ENCODE measurements around the gene PAMR1.
"Not testable (repeated sequence)": the region's sequence is repeated elsewhere in the genome, so short reads cannot be mapped to it uniquely, and the experiment has no call there.

Gene PAMR1, protein sequence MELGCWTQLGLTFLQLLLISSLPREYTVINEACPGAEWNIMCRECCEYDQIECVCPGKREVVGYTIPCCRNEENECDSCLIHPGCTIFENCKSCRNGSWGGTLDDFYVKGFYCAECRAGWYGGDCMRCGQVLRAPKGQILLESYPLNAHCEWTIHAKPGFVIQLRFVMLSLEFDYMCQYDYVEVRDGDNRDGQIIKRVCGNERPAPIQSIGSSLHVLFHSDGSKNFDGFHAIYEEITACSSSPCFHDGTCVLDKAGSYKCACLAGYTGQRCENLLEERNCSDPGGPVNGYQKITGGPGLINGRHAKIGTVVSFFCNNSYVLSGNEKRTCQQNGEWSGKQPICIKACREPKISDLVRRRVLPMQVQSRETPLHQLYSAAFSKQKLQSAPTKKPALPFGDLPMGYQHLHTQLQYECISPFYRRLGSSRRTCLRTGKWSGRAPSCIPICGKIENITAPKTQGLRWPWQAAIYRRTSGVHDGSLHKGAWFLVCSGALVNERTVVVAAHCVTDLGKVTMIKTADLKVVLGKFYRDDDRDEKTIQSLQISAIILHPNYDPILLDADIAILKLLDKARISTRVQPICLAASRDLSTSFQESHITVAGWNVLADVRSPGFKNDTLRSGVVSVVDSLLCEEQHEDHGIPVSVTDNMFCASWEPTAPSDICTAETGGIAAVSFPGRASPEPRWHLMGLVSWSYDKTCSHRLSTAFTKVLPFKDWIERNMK

DNA sequence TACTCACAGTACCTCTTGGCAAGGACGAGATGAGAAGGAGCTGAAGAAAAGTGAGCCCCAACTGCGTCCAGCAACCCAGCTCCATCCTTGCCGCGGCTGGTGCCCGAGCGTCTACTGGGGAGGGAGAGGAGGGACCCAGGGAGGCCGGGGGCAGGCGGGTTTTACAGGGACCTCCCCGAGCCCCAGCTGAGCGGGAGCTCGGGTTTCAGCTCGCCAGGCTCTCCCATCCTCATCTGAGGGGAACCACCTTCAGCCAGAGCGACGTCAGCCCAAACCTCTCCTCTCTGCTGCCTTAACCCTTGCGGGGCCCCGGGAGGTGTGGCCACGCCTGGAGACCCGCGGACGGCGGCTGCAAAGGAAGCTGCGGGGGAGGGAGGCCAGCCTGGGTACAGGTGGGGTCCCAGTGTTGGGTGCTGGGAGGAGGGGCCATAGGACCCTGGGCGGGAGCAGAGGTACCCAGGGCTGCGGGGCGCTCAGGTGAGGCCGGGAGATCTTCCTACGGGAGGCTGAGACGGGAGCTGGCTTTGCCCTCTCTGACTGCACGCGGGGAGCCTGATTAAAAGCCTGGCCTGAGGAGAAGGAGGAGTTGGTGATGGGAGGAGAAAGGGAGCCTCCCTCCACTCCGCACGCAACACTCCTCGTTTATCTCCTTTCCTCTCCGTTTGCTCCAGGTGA lies at the start of gene PAMR1:
PAMR1 (minus strand) TSS at position 116 of the 675 bp plus-strand sequence; CDS start at position 85, 31 bp downstream.
- DNase-seq (ENCODE audit: low spot score): no peak

DNA sequence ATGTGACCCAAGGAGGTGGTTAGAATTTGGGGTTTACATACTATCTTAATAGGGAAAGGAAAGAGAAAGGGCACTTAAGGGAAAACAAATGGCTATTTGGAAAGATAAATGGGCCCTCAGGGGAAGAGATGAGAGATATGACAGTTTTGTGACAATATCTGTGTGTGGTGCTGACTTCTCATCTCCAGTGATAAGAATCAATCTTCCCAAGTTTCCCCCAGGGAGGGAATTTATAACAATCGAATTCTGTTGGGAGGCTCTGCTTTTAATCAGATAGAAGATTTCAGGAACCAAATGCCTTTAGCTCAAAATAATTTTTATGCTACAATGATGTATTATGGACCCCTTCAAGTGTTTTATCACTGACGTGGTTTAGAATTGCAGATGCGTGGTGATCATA lies 46.3 kb upstream of the PAMR1 start:
- no peak for DNase-seq (ENCODE audit: low spot score)

DNA sequence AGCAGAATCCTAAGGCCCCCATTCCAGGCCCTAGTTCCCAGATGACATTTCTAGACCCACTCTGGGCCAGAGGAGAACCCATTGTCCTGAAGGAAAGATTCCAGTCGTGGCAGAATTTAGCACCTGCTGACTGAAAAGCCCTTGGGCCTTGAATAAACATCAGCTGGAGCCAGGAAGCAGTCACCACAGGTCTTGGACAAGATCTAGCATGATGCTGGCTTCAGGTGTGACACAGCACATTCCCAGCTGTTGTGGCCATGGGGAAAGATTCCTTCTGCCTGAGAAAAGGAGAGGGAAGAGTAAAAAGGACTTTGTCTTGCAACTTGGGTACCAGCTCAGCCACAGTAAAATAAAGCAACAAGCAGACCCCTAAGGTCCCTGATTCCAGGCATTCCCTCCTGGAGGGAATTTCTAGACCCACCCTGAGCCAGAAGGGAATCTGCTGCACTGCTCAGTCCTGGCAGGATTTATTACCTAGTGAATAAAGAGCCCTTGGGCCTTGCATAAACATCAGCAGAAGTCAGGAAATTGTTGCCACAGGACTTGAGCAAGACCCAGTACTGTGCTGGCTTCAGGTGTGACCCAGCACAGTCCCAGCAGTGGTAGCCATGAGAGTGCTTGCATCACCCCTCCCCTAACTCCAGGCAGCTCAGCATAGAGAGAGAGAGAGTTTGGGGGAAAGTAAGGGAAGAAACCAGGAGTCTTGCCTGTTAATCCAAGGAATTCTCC lies 42.5 kb upstream of the PAMR1 start:
- DNase-seq (ENCODE audit: low spot score): no peak

DNA sequence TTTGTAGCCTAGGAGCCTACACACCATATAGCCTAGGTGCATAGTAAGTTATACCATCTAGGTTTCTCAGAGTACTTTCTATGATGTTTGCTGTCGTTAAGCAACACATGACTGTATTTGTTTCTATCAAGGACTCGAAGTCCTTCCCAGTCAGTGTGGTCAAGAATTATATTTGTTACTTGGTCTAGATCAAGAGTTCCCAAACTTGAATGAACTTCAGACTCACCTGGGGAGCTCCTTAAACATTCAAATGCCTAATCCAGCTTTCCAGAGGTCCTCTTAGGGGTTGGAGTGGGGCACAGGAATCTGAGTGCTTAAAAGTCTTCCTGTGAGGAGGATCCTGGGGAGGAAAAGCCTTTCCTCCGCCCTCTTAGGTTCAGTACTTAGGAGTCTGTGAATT lies 41.5 kb upstream of the PAMR1 start:
- DNase-seq (ENCODE audit: low spot score): no peak

DNA sequence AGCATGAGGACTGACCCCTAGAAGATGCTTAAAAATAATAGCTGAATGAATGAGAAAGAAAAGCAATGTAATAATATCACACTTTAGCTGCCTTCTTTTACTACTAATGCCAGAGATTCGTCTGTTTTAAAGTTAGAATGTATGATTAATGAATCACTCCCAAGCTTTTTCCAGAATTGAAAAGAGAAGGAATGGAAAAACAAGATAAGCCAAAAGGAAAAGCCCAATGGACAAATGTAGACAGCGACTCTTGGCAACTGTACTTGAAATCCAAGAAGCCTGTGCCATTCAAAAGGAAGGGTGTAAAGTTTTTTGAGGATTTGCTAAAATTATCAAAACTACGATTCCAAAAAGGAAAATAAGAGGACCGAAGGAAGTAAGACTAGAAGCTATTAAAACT lies 40.8 kb upstream of the PAMR1 start:
- DNase-seq (ENCODE audit: low spot score): no peak

DNA sequence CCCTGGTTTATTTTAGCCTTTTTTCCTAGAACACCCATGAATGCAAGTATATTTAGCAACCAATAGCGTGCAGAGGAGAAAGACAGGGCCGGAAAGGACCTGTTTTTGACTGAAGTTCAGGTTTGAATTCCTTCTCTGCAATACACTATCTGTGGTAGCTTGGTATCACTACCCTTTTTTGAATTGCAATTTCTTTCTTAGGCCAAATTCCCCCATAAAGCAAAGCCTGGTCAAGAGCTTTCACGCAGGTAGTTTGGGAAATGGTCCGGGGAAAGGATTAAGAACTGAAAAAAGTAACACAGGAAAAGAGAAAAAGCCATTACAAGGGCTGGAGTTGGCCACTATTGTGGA lies 38.8 kb upstream of the PAMR1 start:
- DNase-seq (ENCODE audit: low spot score): no peak

DNA sequence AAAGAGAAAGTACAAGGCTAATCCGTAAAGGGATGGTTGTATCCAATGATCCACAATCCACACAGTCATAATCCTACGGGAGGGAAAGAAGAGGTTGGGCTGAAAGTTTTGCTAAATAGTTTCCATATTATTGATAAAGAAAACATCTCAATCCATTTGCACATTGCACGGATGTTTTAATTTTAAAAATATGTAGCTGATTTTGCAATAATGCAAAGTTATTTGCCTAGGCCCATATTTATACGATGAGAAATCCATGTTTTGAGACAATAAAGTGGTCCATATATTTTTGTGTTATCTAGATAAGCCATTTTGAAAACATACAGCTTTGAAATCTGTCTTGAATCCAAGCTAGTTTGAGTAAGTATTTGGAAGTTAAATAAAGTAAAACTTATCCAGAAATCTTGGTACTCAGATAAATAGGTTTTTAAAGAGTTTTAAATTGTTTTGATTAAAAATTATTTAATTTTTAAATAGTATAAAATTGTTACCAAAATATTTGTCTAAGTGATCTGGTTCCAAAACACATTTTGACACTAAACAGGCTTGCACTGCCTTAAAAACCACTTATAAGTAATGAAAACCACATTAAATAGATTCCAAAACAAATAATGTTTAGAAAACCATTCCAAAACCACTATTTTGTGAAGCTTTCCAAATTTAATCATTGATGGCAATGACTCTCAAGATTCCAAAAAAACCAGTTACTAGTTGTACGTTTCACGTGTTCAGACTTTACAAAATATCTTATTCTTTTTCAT lies 38.2 kb upstream of the PAMR1 start:
- no peak for DNase-seq (ENCODE audit: low spot score)

DNA sequence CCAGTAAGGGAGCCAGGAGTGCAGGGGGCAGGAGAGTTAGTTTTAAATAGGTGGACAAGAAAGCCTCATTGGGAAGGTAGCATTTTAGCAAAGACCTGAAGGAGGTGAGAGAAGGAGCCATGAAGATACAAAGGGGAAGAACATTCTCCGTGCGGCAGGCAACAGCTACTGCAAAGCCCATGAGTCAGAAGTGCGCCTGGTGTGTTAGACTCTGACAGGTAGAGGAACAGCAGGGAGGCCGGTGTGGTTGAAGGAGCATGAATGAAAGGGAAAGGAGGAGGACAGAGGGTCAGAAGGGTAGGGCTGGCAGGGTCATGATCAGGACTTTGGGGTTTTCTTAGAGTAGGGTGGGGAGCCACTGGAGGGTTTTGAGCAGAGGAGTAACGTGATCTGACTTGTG lies 34.5 kb upstream of the PAMR1 start:
- DNase-seq (ENCODE audit: low spot score): no peak

DNA sequence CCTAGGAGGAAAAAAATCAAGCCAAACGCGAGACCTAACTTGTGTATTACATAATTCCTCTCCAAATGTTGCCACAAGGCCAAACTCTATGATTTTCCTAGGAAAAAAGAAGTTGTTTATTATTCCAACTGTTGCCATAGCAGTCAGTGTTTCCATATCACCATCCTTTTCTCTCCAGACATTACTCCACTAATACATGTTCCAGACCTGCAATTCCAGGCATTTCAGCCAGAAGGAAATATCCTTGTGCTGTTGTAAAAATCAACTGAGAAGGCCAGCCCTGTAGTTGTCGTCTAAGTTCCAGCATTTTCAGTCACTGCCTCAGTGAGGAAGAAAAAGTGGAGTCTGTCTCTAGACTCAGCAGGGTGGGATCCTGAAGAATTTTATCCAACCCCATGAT lies 33.1 kb upstream of the PAMR1 start:
- DNase-seq (ENCODE audit: low spot score): no peak

DNA sequence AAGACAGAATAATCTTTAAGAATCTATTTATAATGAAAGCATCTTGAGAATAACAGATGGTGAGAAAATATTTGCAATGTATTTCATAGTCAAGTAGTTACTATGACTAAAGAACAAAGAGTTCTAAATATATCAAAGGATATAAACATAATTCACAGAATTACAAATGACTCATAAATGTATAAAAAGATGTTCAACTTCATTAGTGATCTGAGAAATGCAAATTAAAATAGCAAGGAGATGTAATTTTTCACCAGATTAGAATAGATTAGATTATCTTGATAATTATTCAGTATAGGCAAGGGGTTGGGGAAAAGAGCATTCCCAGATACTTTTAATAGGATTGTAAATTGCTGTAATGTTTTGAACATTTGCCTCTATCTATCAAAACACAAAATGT lies 30.1 kb upstream of the PAMR1 start:
- no peak for DNase-seq (ENCODE audit: low spot score)

DNA sequence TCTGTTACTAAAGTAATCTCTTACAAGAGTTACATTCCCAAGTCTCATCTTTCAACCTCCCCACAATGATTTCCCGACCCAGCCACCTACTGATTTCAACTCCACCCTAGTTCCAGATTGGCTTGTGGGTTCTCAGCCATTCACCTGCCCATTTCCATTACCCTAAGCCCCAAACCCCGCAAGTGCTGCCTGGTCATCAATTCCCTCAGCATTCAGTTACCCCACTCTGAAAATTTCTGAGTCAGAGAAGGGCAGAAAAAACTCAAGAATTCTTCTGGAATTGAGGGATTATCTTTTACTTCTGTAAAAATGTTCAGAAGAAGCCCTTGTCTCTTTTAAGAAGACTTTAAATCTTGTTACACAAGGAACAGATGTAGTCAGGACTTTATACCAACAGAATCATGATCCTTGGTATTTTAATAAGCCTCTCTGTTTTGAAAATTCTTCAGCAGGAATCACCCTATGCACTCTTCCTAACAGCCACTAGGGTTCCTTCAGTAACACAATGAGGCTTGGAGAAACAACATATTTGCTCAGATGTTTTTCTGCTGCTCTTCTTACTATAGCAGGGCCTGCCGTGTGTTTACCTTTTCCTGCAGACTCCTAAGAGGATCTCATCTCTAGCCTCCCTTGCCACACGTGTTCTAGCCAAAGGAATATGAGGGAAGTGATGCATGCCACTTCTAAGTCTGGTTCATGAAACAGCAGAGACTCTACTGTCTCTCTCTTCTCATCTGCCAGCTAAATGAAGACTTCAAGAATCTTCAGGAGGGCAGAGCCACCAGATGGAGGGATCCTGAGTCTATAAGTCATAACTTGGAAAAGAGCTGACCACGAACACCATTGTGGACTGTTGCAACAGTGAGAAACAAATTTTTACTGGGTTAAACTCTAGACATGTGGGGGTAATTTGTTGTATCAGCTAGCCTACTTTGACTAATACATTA lies 29.3 kb upstream of the PAMR1 start:
- DNase-seq (ENCODE audit: low spot score): no peak

DNA sequence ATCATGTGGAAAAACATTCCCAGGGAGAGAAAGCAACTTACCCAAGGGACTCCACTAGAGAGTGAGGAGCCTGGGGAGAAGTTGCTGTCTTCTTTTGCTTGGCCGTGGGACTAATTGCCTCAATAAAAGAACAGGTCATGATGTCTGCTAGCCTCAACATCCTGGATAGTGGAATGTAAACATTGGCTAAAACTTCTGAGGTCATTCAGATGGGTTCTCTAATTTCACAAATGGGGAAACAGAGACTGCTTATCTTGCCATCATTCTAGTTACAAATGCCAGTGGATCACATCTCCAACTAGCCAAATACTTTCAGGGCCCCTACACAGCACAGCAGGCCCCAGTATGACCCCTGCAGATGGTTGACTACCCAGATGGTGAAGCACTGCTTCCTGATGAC lies 28.4 kb upstream of the PAMR1 start:
- no peak for DNase-seq (ENCODE audit: low spot score)

DNA sequence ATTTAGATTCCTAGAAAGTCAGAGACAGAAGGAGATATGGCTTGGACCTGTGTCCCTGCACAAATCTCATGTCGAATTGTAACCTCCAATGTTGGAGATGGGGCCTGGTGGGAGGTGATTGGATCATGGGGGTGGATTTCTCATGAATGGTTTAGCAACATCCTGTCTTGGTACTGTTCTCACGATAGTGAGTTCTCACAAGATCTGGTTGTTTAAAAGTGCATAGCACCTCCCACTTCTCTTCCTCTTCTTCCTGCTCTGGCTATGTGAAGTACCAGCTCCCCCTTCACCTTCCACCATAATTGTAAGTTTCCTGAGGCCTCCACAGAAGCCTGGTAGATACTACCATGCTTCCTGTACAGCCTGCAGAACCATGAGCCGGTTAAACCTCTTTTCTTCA lies 27.6 kb upstream of the PAMR1 start:
- DNase-seq (ENCODE audit: low spot score): no peak

DNA sequence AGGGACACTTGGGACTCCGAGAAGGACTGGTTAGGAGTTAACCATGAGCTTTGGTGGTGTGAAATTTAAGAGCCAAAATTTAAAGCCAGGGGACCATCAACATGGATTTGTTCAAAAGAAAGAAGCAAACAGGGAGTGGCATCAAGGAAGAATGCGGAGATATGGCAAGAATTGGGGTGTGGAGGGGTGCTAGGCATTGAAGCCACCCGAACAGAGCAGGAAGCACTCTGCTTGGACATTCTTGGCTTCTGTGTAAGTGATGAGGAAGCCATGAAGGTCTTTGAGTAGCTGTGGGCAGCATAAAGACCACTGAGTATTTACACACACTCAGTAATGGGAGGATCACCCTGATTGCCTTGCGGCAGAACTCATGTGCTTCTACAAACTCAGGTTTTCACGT lies 27.2 kb upstream of the PAMR1 start:
- DNase-seq (ENCODE audit: low spot score): no peak

DNA sequence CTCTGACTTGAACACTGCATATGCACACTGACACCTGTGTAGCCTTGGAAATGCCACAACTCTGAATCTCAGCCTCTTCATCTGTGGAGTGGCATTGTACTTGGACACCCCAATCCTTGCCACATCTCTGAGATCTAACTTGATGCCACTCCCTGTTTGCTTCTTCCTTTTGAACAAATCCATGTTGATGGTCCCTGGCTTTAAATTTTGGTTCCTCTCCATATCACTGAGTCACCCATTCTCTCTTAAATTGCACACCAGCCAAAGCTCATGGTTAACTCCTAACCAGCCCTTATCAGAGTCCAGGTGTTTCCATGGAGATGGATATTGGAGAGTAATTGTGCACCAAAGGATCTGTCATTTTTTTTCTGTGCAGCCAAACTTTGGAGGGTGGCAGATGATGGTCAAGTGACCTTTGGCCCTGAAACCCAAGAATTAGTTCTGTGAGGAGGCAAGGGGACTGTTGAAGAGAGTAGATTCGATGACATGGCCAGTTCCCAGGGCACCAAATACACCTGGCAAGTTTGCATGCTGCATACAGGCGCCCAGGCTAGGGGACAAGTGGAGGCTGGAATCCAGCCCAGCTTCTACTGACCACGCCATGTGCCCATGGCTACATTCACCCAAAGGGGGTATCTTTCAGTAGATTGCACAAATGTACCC lies 25.1 kb upstream of the PAMR1 start:
- DNase-seq (ENCODE audit: low spot score): no peak

DNA sequence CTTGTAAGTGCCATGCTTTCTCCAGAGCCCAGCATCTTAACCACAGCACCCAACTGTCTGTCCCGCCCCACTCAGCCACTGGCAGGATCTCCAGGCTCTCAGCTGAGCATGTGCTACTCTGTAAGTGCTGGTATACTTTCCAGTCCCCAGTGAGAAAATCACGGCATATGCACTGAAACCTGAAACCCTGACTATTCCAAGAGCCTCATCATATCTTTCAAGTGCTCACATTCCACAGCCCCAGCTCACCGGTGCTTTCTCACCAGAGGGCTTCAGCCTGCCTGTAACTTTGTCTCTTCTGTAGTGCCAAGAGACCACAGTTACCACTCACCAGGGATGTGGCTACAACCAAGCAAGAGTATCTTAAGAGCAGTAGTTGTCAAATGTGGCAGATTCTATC lies 24.4 kb upstream of the PAMR1 start:
- no peak for DNase-seq (ENCODE audit: low spot score)

DNA sequence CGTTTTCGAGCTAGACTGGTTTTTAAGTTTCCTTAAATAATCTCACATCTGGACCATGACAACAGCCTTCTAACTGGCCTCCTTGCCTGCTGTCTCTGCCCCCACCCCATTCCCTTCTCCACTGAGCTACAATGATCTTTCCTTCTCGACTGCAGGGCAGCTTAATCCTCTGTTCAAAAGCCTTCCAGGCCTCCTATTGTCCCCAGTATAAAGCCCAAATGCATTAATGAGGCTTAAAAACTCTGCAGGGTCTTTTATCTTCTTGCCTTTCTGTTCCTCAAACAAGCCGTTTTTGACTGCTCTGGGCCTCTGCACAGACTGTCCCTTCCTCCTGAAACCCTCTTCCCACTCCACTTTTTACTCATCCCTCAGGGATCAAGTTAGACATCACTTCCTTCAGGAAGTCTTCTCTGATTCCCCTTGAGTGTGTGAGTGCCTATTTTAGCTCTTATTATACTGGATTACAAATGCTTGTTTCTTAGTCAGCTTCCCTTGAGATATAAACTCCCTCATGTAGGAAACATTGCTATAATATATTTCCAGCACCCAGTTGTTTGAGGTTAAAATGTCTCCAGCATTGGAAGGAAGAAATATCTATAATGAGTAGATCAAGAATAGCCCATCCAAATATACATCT lies 23.6 kb upstream of the PAMR1 start:
- no peak for DNase-seq (ENCODE audit: low spot score)

DNA sequence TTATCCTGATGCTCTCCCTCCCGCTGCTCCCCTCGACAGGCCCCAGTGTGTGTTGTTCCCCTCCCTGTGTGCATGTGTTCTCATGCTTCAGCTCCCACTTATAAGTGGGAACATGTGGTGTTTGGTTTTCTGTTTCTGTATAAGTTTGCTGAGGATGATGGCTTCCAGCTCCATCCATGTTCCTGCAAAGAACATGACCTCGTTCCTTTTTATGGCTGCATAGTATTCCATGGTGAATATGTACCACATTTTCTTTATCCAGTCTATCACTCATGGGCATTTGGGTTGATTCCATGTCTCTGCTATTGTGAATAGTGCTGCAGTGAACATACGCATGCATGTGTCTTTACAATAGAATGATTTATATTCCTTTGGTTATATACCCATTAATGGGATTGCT lies 22.6 kb upstream of the PAMR1 start:
- DNase-seq (ENCODE audit: low spot score): not testable (repeated sequence)

DNA sequence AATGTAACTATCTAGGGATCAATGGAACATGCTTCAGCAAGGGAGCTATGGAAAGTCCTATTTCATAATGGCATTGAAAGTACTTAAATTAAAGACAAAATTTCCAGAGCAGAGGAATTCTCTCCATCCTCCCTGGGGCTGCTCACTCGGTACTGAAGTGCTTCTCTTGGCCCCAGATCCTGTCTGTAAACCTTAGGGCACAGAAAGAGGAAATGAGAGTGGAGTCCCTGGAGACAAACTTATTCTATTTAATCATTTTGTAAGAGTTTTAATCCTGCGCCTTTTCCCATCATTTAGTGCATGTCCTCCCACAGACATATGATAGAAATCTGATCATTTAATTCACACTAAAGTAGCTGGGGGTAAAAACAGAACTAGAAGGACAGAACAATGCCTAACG lies 20.9 kb upstream of the PAMR1 start:
- DNase-seq (ENCODE audit: low spot score): no peak
